NCI-H510A (cell line): Measurements from ENCODE around the gene APOC3.

ENCODE experiments used
- DNase-seq: peaks from one replicate; lab custom pipeline; 2025; lab: John Stamatoyannopoulos, UW

The APOC3 gene

DNA sequence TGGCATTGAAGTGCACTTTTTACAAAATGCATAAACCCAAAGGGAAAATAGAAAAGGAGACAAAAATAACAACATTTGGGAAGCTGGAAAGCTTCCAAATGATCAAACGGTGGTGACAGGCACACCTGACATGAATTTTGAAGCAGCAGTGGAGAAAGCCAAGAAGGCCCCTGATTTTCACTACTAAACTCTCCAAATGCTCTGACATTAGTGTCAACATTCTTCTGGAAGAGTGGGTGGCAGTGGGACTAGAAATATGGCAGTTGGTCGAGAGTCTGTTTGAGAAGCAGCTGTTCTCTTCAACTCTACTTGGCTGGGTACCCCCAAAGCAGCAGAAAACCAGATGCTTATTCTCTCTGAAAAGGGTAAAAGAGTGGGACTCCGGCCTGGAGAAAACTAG is 25.7 kb upstream of the APOC3 start:
- no peak for DNase-seq

- DNase-seq: no peak
Observed at GRCh38 chr11:116807601-116808261, 22.0 kb upstream of the APOC3 start.

DNA sequence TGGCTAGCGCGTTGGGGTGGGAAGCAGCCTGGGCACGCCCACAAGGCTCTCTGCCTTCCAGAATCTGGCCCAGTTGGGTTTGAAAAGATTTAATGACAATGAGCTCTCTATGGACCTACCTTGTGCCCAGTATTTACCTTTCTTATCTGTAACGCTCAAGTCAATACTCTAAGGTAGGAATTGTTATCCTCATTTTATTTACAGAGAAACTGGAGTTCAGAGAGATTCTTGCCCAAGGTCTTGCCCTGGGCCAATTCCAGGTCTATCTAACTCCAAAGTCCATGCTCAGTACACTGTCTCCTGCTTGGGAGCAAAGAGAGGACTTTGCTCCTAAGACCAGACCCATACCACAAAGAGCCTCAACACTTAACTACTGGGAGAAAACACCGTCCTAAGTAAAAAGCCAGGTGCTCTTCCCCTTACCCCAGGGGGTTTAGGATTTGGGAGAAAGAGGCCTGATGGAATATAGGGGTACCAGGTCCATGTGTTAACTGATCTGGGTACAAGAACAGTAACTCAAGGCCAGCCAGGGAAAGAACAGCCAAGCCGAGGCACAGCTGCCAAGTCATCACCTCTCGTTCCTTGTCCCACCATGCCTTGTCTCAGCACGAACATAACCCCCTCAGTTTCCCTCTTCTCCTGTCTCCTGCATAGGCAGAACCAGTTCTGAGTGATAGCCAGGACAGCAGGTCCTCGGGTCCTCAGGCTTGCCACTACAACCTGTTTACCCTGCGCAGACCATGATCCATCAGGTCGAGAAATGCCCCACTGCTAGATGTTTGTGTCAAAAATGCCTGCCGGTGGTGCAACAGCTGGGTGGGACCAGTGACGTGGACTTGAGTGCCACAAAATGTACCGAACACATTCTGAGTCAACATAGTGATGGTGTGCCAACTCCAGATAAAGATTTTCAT is 21.2 kb upstream of the APOC3 start:
- no peak for DNase-seq

- DNase-seq: no peak
Observed at GRCh38 chr11:116811194-116811593, 18.5 kb upstream of the APOC3 start.

- DNase-seq: no peak
Observed at GRCh38 chr11:116812109-116812508, 17.6 kb upstream of the APOC3 start.

- DNase-seq: no peak
Observed at GRCh38 chr11:116813170-116813569, 16.5 kb upstream of the APOC3 start.

DNA sequence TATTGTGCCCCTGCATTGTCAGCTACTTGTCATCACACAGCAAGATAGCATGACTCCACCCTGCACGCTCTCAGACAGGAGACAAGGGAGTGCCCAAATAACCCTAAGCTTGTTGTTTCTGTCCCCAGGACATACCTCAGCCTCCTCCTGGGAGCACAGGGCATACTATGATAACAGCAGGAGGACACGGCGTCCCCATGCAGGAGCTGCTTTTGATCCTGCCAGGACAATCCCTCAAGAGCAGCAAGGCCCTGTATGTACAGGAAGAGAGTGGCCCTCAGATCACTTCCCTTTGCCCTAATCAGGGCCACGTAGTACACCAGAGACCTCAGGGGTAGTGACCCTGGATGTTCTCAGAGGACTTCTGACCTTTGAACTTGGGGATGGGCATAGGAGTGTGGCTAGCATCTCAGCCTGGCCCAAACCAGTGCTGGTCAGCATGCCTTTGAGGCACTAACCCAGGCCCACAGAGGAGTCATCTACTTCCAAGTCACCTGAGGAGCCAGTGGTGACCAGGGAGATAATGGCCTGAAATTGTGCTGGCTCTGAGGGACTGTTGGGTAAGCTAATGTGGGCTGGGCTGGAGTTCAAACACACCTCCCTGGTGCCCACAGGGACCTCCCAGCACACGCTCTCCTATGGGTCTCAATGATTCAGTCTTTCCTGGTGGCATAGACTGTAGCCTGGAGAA is 15.8 kb upstream of the APOC3 start:
- no peak for DNase-seq

DNA sequence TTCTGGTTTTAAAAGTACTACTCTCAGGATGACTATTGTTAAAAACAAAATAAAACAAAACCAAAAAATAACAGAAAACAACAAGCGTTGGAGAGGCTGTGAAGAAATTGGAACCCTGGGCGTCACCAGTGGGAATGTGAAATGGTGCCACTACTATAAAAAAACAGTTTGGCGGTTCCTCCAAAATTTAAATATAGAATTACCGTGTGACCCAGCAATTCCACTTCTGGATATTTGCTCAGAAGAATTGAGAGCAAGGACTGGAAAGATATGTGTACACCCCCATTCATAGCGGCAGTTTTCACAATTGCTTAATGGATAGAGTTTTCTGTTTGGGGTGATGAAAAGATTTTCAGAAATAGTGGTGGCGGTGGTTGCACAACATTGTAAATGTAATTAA is 15.2 kb upstream of the APOC3 start:
- no peak for DNase-seq

GRCh38 chr11:116819049-116819448 is 10.7 kb upstream of the APOC3 start:
- no peak for DNase-seq

GRCh38 chr11:116821050-116821918 is 8.4 kb upstream of the APOC3 start:
- DNase-seq: no peak

- no peak for DNase-seq
Observed at GRCh38 chr11:116822575-116822974, 7.1 kb upstream of the APOC3 start.

- DNase-seq: no peak
Observed at GRCh38 chr11:116823031-116823843, 6.5 kb upstream of the APOC3 start, which contains the start of gene APOA4. Gene APOA4, minus strand, starts transcription at chr11:116823304. Its CDS starts 113 bp downstream, at chr11:116823191.

DNA sequence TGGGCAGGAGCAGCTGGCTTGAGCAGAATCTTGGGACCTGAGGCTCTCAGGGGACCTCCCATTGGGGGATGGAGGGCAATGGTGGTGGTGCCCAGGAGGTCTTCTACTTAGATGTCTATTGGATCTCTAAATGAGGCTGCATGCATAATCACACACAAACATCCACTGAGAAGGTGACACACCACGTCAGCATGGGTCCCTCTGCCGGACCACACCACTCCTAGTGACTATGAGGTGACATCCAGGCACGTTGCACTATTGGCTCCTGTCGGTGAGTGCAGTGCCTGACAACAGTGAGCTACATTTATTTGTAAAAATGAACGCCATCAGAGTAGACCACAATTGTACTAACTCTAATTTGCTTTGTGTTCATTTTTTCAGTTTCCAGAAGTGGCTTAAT is 4.3 kb upstream of the APOC3 start:
- no peak for DNase-seq

- no peak for DNase-seq
Observed at GRCh38 chr11:116825854-116826750, 3.6 kb upstream of the APOC3 start.

- no peak for DNase-seq
Observed at GRCh38 chr11:116826751-116827431, 2.8 kb upstream of the APOC3 start.

DNA sequence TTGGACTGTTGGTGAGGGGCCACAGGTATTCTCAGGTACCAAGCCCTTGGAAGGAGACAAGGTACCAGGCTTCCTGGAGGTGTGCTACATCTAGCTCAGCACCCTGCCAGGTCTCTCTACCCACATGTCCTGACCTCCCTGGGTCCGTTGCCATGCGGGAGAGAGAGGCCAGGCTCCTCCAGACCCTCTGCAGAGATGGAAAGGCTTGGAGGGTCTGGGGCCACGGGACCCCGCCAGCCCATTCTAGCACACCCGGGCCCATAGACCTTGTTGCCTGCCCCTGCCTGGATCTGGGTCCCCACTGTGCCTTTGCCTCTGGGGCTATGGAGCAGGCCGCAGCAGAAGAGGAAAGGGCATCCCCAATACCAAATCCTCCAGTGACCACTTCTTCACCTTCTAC is 2.2 kb upstream of the APOC3 start:
- DNase-seq: no peak

DNA sequence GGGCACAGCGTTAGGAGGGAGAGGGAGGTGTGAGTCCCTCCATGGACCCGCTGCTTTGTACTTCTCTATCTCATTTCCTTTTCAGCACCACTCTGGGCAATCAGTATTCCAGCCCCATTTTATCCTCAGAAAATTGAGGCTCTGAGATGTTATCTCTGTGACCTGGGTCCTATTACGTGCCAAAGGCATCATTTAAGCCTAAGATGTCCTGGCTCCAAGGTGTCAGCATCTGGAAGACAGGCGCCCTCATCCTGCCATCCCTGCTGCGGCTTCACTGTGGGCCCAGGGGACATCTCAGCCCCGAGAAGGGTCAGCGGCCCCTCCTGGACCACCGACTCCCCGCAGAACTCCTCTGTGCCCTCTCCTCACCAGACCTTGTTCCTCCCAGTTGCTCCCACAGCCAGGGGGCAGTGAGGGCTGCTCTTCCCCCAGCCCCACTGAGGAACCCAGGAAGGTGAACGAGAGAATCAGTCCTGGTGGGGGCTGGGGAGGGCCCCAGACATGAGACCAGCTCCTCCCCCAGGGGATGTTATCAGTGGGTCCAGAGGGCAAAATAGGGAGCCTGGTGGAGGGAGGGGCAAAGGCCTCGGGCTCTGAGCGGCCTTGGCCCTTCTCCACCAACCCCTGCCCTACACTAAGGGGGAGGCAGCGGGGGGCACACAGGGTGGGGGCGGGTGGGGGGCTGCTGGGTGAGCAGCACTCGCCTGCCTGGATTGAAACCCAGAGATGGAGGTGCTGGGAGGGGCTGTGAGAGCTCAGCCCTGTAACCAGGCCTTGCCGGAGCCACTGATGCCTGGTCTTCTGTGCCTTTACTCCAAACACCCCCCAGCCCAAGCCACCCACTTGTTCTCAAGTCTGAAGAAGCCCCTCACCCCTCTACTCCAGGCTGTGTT is 829 bp upstream of the APOC3 start:
- no peak for DNase-seq
